HG03159 (cell line): ENCODE measurements around the gene CLIC6.

Experiments
- ATAC-seq: cut with Tn5 transposase; IDR thresholded peaks from one replicate; pipeline ENCODE4 v1.9.1; 2021; ENCODE audit warnings: mild to moderate bottlenecking, moderate library complexity; ENCODE audit not compliant: unreplicated experiment

CLIC6 gene

DNA sequence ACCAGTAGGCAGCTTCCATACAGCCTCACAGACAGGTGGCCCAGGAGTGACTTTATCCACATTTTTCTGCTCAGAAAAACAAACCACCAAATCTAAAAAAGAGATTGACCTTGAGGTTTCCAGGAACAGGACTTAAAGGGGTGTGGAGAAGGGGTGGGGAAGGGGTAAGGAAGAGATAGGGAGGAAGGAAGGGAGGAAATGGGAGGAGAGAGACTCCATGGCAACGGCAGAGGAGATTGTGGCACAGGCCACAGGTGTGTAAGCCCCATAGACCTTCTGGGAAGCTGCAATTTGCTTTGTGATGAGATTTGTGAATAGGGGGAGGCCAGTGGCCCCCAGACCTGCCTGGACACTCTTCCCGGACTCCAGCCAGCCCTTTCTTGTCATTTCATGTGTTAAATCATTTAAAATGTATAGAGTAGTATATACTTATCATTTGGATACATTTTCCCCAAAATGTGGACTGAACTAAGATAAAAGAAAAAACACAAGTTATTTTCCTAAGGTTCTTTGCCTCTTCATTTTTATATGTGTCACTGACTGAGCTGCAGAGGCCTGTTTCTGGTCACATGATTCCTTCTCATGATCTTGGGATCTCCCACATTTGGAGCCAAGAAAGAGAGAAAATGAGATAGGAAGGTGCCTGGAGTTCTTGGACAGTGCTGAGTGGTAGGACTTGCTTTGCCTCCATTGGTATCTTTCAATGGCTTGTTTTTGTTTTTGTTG, 55.5 kb downstream of the CLIC6 start:
- no peak for ATAC-seq

DNA sequence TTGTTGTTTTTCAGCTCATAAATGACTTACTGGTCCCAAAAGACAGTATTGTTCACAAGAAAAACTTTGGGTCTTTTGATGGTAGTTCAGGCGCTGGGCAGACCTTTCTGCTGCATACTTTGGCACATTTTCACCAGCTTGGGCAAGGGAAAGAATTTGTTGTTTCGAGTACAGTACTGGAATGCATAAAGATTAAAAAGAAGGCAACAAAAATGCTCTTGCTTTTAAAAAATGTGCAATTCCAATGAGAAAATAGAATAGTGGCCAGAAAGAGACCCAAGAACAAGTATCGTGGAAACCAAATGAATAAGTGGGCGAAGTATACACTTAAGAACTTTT, 56.0 kb downstream of the CLIC6 start:
- no peak for ATAC-seq

DNA sequence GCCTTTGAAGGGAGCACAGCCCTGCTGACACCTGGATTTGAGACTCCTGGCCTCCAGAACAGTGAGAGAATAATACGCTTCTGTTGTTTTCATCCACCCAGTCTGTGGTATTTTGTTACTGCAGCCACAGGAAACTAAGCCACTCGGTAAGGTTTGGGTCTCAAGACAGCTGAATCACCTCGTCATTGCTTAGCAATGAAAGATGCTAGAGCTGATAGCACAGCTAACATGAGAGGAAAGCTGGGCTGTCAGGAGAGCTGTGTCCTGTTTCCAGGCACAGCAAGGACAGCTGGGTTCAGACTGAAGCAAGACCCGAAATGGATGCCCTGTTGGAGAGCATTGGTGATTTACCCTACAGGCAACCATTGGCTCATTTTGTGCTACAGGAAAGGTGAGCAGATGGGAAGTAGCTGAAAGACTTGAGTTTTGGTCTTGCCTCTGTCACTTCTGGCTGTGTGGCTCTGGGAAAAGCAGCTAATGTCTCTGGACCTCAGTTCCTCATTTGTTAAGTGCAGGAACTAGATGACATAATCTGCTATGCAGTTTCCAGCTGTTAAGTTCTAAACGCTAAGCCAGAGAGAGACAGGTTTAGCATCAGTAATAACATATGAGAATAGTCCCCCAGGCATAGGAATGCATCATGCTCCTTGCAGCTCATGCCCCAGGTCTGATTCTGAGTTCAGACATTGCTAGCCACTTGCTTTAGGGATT, 58.0 kb downstream of the CLIC6 start:
- ATAC-seq, result no peak

DNA sequence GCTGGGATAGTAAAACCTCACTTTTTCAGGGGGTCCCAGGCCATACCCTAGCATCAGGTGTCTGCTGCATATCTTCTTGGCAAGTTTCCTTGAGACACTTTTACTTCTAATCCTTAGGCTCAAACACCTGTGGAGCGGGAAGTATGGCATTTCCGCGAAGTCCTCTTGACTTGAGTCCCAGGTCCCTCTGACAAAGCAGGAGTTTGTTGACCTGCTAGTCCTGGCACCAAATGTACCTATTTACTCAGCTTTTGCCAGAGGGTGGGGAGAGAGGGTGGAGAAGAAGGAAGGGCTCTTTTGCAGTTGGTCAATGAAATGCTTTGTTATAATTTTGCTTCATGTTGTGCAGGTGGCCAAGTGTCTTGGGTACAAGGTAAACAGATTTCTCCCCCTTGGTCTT, 59.7 kb downstream of the CLIC6 start:
- no peak for ATAC-seq

DNA sequence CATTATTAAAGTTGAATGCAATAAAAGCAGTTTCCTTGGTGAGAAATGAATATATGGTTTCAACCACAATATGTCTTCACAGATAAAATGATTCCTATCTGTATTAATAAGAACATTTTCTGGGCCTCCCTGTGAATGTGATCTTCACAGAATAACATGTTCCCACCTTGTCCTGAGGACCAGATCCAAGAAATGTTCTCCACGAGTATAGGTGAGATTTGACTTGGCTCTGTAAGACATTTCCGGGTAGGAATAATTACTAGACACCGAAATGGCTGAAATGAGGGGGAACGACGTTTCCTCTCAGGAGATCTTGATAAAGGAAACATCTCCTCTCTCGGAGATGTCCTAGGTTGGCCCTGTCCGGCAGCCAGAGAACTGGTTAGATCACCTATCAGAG, 61.4 kb downstream of the CLIC6 start:
- ATAC-seq, result no peak

DNA sequence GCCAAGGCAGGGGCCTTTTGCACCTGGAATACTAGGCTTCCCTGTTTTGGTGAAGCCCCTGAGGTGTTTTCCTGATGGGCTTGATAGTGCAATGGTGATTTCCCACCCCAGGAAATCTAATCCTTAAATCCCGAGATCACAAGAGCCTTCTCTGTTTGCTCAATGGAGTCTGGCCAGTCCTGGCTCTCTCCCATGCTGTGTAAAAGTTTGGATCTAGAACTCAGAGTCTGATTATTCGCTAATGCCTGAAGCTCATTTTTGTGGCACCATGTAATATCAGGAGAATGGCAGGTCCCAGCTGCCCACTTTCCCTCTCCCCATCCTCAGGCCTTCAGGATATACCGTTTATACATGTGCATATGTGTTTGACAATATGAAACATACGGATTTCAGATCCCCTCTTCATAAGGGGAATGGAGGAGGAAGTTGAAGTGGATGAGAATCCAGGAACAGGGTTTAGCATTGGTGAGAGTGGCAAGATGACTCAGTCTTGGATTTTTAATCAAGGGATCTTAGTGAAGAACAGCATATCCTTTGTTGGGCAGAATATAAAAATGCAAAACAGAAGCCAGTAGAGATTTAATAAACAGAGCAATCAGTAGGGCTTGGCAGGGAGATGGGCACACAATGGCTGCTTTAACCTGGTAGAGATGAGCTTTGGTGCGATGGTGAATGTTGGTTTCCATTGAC, 62.1 kb downstream of the CLIC6 start:
- no peak for ATAC-seq

DNA sequence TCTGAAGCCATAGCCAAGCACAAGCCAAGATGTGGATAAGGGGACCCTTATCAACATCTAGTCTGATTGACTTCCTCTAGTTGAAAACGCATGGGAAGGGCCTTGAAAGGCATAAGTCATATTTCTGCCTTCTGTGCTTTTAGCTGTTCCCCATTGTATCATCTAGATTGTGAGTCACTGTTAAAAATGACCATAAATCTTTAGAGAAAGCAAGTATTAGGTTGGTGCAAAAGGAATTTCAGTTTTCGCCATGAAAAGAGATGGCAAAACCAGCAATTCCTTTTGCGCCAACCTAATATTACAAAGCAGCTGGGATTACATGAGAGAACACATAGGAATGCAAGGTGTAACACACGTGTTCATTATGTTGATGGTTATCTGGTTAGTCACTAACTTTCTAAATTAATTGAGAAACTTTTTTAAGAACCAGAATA, 63.6 kb downstream of the CLIC6 start:
- no peak for ATAC-seq

DNA sequence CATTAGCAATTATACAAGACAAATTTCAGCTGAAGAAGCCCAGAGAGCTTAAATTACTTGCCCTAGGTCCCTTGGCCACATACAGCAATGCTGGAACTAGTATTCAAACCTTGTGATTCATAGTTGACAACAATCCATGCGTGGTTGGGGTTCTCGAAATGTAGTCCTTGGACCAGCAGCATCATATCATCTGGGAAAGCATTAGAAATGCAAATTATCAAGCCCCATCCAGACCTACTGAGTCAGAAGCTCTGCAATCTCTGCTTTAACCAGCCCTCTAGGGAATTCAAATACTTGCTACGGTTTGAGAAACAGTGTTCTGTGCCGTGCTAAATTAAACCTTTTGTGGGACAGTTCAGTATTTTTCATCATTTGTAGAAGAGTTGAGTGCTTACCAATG, 65.1 kb downstream of the CLIC6 start:
- ATAC-seq, result no peak

DNA sequence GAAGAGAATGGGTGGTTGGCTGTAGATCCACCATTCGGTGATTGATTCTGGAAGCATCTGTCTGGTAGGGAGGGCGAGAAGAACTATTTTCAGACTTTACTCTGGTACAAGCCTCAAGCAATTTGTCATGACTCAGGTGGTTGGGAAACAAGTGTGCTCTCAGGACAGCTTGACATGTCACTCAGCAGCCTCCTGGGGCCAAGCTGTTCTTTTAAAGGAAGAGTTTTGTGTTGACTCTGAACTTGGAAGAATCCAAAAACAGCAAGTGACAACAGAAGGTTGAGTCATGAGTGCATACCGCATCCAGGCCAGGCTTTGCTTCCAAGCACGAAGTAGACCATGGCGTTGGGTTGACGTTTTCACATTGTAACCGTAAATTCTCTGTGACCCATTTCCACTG, 65.9 kb downstream of the CLIC6 start:
- ATAC-seq, result no peak

DNA sequence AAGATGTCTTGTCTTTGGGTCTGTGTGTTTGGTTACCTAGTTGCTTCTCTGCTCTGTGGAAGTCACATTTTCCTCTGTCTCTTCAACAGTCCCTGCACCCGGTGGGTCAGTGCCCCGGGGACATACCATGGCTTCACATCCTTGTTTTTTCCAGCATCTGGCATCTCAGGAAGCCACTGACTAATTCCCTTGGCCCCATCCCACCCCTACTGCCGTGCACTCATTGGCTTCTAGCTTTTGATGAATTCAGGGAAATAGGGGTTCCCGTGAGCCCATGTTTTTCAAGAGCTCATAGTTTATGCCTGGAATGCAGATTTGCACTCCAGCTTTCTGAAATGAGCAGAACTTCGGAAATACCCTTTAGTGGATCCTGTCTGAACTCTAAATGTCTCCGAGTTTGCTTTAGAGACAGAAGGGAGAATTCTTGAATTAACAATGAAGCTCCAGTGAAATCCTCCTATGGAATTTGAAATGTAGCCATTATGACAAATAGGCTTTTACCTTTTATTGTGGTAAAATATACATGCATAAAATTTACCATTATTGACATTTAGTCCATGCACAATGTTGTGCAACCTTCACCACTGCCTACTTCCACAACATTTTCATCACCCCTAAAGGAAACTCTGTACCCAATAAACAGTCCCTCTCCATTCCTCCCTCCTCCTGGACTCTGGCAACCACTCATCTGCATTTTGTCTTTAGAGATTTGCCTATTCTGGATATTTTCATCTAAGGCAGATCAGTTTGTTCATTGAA, 67.5 kb downstream of the CLIC6 start:
- no peak for ATAC-seq

DNA sequence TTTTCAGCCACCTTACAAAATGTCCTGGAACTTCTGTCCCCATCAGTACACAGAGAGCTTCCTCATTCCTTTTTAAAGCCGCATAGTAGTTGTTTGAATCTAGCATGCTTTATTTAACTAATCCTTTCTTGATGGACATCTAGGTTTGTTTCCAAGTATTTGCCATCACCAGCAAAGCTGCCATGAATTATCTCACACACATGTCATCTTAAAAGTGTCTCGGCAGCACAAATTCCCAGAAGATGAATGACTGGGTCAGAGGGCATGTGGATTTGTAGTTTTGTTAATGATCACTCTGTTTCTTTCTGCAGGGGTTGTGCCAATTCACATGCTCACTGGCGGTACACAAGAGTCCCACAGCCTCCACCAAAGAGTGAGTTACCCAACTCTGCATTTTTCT, 68.3 kb downstream of the CLIC6 start:
- no peak for ATAC-seq

DNA sequence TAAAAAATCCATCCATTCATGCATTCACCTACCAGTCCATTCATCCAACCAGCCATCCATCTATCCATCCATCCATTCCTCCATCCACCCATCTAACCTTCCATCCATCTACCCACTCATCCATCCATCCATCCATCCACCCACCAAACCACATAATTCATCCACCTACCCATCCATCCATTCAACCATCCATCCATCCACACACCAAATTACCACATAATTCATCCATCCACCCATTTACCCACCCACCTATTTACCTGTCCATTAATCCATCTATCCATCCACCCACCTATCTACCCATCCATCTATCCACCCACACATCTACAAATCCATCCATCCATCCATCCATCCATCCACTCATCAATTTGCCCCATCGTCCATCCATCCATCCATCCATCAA, 71.4 kb downstream of the CLIC6 start:
- no peak for ATAC-seq

DNA sequence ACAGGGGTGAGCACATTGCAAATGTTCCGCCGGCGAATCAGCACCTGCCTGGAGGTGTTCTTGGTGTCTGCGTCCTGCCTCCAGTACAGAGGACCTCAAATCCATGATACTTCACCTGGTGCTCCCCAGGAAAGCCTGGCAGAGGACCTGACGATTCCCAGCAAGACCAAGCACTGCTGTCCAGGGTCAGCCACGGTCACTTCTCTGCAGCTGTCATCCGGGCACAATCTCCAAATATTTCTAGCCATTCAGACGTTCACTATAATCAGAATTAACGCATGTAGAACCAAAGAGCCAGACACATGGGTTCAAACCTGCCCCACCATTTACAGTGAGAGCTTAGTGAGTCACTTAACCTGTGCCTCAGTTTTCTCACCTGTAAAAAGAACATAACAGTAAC, 74.5 kb downstream of the CLIC6 start:
- ATAC-seq, result no peak

DNA sequence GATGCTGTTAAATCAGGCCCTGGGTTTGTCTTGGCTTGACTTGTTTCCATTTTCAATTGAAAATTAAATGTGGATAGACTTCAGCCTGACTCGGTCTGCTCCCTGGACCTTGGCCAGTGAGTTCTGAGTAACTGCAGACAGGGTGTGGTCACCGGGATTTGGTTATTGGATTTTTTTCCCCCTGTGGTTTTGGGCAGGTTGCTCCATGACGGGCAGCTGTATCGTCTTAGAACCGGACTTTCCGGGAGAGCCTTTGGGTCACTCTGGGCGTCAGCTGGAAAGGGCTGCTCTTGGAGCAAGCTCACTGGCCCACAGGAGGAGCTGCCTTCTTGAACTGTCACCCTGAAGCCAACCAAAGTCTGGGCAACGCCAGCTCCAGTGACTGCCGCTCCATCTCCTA, 75.0 kb downstream of the CLIC6 start:
- no peak for ATAC-seq

DNA sequence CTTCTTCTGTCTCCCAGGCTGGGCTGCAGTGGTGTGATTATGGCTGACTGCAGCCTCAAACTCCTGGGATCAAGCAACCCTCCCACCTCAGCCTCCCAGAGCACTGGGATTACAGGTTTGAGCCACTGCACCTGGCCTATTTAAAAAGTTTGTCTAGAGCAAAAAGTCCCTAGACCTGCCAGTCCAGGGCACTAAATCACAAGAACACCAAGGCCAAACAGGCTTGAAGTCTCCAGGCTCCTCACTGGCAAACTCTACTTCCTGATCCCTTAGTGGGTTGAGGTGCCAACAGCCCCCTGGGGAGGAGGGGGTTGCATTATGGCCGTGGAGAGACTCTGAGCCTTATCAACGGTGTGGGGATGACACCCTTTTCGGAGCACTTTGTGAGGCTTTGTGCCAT, 76.0 kb downstream of the CLIC6 start:
- no peak for ATAC-seq

DNA sequence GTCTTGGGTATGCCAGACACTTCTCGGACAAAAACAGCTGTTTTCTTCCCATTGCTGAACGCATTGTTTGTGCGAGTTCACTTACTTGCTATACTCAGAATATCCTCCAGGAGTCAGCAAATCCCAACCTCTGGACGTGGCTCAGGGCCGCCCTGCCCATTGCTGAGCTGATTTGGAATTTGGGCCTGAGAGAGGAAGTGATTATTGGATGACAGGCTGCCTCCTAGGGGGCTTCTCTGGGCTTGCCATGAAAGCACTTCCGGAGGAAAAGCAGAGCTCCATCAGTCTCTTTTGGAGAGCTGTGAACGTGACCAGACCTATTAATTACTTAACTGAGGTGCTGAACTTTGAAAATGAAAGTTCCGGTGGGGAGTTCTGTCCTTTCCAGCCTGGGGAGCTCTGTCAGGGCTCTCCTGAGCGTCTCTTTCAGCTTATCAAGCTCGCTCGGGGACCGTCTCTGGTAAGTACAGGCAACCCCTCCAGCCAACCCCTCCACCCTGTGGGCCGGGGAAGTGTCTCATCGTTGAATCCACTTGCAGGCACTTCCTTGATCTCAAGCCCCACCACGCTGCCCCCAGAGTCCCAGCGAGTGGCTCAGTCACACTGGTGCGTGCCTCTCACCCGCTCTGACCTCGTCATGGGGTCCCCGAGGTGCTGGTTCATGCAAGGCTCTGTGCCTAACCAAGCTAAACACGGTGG, 76.9 kb downstream of the CLIC6 start:
- ATAC-seq, result peak; percentile 72

DNA sequence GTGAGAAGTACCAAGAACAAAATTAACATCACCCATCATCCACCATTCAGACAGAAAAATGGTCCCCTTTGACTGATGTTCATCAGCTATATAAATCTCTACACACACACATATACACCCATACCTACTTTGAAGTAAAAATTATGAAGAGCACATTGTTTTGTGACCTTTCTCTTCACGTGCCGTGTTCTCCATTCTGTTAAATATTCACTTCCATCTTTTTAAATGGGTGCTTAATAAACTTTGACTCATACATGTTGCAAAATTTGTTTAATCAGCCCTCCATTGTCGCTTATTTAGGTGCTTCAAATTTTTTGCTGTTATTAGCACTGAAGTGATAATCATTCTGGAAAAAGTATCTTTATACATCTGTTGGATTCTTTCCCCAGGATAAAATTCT, 80.1 kb downstream of the CLIC6 start:
- no peak for ATAC-seq

DNA sequence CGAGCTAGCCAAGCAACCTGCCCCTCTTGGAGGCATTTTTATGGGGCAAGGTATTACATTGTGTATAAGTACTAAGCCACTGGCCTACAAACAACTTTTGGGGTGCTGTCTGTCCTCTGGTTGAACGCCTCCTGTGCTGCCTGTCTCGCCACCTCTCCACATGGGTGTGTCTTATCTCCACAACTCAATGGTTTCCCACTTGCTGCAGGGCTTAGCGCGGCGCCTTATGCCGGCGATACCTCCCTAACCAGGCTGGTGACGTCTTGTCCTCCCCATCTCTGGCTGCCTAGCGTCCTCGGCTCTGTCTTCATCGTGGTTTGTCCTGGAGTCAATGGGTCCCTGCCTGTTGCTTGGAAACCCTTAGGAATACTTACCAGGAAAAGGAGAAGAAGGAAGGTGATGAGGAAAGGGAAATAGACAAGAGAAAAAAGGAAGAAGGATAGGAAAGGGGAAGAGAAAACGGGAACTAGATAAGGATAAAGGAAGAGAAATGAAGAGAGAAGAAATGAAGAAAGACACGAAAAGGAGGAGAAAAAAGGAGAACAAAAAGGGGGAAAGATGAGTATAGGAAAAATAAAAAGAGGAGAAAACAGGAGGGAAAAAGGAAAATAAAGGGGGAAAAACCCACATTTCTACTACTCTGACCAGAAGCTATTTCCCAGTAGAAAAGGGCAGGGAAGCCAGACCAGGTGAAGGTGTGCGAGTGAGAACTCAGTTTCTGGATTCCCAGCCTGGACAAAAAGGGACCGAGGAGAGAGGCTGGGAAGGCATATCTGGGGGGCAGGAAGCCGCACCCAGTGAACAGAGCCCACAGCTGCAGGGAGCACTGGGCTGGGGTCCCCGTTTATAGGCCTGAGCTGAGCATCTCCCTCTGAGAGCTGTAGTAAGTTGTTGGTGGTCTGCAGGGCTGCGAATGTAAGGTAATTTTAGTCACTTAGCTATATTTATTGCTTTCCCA, 86.2 kb downstream of the CLIC6 start:
- no peak for ATAC-seq

DNA sequence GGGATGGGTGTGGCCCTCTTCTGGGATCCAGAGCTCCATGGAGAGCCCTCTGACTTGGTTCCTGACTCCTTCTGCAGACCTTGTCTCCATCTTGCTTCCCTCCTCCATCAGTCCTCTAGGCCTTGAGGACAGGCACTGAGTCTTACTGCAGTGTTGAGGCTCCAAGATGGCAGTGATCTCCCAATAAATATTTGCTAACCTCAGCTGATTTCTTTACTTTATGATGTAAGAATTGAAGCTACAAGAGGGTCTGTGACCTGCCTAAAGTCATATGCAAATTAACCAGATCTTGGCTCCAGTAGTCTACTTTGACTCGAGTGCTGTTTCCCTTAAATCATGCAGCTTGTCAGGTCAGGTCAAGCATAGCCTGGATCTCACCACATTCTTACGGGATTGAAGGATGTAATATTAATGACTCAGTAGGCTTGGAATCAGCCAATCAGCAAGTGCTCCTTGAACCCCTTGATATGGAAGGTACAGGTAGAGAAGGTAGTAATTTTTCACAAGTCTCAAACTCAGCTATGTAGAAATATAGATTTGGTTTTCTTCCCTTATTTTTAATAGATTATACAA, 93.0 kb downstream of the CLIC6 start:
- ATAC-seq, result no peak
